SIG-M5 (cell line): ENCODE measurements around the gene GIGYF2.
"Not testable (repeated sequence)": the region's sequence is repeated elsewhere in the genome, so short reads cannot be mapped to it uniquely, and the experiment has no call there.

Source experiments
- DNase-seq: peaks from one replicate; lab custom pipeline; 2025; lab: John Stamatoyannopoulos, UW

Gene GIGYF2

GRCh38 chr2:232816657-232817056 lies 119.5 kb downstream of the GIGYF2 start:
- no peak for DNase-seq

GRCh38 chr2:232817756-232818155 lies 120.6 kb downstream of the GIGYF2 start:
- no peak for DNase-seq

- no peak for DNase-seq
Measured at GRCh38 chr2:232829988-232830387, 132.9 kb downstream of the GIGYF2 start.

- DNase-seq, result no peak
Measured at GRCh38 chr2:232831496-232831895, 134.4 kb downstream of the GIGYF2 start.

- no peak for DNase-seq
Measured at GRCh38 chr2:232833830-232834229, 136.7 kb downstream of the GIGYF2 start.

GRCh38 chr2:232835687-232836208 lies 138.6 kb downstream of the GIGYF2 start:
- no peak for DNase-seq

- DNase-seq, result no peak
Measured at GRCh38 chr2:232836934-232837333, 139.8 kb downstream of the GIGYF2 start.

GRCh38 chr2:232838406-232838874 lies 141.3 kb downstream of the GIGYF2 start:
- no peak for DNase-seq

GRCh38 chr2:232839411-232840079 lies 142.4 kb downstream of the GIGYF2 start:
- DNase-seq, result no peak

- no peak for DNase-seq
Measured at GRCh38 chr2:232842689-232843088, 145.6 kb downstream of the GIGYF2 start.

GRCh38 chr2:232843834-232844233 lies 146.7 kb downstream of the GIGYF2 start:
- DNase-seq, result no peak

- DNase-seq, result no peak
Measured at GRCh38 chr2:232846055-232846454, 148.9 kb downstream of the GIGYF2 start.

GRCh38 chr2:232850039-232850438 lies 152.9 kb downstream of the GIGYF2 start:
- no peak for DNase-seq

GRCh38 chr2:232852081-232852480 lies 154.9 kb downstream of the GIGYF2 start:
- not testable (repeated sequence) for DNase-seq

- DNase-seq, result no peak
Measured at GRCh38 chr2:232852676-232853075, 155.5 kb downstream of the GIGYF2 start.

- no peak for DNase-seq
Measured at GRCh38 chr2:232854082-232854481, 157.0 kb downstream of the GIGYF2 start.

- no peak for DNase-seq
Measured at GRCh38 chr2:232857158-232857563, 160.0 kb downstream of the GIGYF2 start.

- no peak for DNase-seq
Measured at GRCh38 chr2:232859385-232859916, 162.3 kb downstream of the GIGYF2 start.

GRCh38 chr2:232860593-232861241 lies 163.6 kb downstream of the GIGYF2 start:
- no peak for DNase-seq

GRCh38 chr2:232861353-232861752 lies 164.2 kb downstream of the GIGYF2 start:
- no peak for DNase-seq

- no peak for DNase-seq
Measured at GRCh38 chr2:232863996-232864395, 166.9 kb downstream of the GIGYF2 start.

GRCh38 chr2:232865165-232865564 lies 168.0 kb downstream of the GIGYF2 start:
- DNase-seq, result no peak

GRCh38 chr2:232866104-232866503 lies 169.0 kb downstream of the GIGYF2 start:
- DNase-seq, result no peak
